Hepatocyte (in vitro differentiated cells): ENCODE data around the gene GABBR2. TPM values are rescaled to one million over a fixed set of nuclear protein-coding genes. Genes with fewer than 3 reads are reported as not detected.

Source experiments
- DNase-seq: peaks from one replicate; pipeline ENCODE4 v3.0.0-alpha.2; 2016; ENCODE audit warnings: low spot score
- H2AFZ ChIP-seq: fragments of 200-600 bp; sonication (generic); 2 replicates; pipeline ENCODE4 v1.6.0; 2016; ENCODE audit warnings: antibody characterized with exemption, mild to moderate bottlenecking
- H3K27ac ChIP-seq: fragments of 200-600 bp; sonication (generic); 2 replicates; pipeline ENCODE4 v1.5.1; 2016; ENCODE audit warnings: mild to moderate bottlenecking
- H3K27me3 ChIP-seq: fragments of 200-600 bp; sonication (generic); 2 replicates; pipeline ENCODE4 v1.6.1; 2016
- H3K36me3 ChIP-seq: fragments of 200-600 bp; sonication (generic); replicated peaks from 2 replicates; pipeline ENCODE4 v1.5.1; 2016; ENCODE audit warnings: low read depth; ENCODE audit not compliant: insufficient read depth
- H3K4me1 ChIP-seq: fragments of 200-600 bp; sonication (generic); 2 replicates; pipeline ENCODE4 v1.5.1; 2016; ENCODE audit warnings: mild to moderate bottlenecking, moderate library complexity; ENCODE audit not compliant: insufficient read depth
- H3K4me2 ChIP-seq: fragments of 200-600 bp; sonication (generic); 2 replicates; pipeline ENCODE4 v1.6.0; 2016
- H3K4me3 ChIP-seq: fragments of 200-600 bp; sonication (generic); 2 replicates; pipeline ENCODE4 v1.5.1; 2016; ENCODE audit warnings: mild to moderate bottlenecking
- H3K79me2 ChIP-seq: fragments of 200-600 bp; sonication (generic); 2 replicates; pipeline ENCODE4 v1.6.0; 2017; ENCODE audit warnings: mild to moderate bottlenecking
- H3K9me2 ChIP-seq: fragments of 200-600 bp; sonication (generic); replicated peaks from 2 replicates; pipeline ENCODE4 v1.6.0; 2017; ENCODE audit warnings: mild to moderate bottlenecking; ENCODE audit not compliant: insufficient read depth
- H3K9me3 ChIP-seq: fragments of 200-600 bp; sonication (generic); 2 replicates; pipeline ENCODE4 v1.5.1; 2016; ENCODE audit warnings: low read depth, mild to moderate bottlenecking
- H4K20me1 ChIP-seq: fragments of 200-600 bp; sonication (generic); 2 replicates; pipeline ENCODE4 v1.6.0; 2016; ENCODE audit warnings: mild to moderate bottlenecking; ENCODE audit not compliant: insufficient read depth, poor library complexity, severe bottlenecking
- CTCF ChIP-seq: fragments of 200-600 bp; sonication (generic); IDR thresholded peaks from 2 replicates; pipeline ENCODE4 v1.5.1; 2016; ENCODE audit warnings: antibody characterized with exemption, mild to moderate bottlenecking; ENCODE audit not compliant: poor library complexity
- EZH2 ChIP-seq: fragments of 200-600 bp; sonication (generic); IDR thresholded peaks from 2 replicates; pipeline ENCODE4 v1.6.1; 2016; ENCODE audit warnings: antibody characterized with exemption, mild to moderate bottlenecking, borderline replicate concordance
- EZH2phosphoT487 ChIP-seq: fragments of 200-600 bp; sonication (generic); IDR thresholded peaks from one replicate; pipeline ENCODE4 v1.6.1; 2018; ENCODE audit warnings: antibody characterized with exemption, mild to moderate bottlenecking, low read depth, moderate library complexity; ENCODE audit not compliant: unreplicated experiment, severe bottlenecking
- WGBS: methylation state at CpG from one replicate; pipeline ENCODE4 v1.1.6; 2016; ENCODE audit warnings: low lambda C conversion rate; ENCODE audit errors: missing lambda C conversion rate; 5-methylcytosine and 5-hydroxymethylcytosine counted together
- polyA plus RNA-seq: library from polyadenylated mRNA; unstranded; fragments of >200 nt; fragmentation: Nextera tagmentation; extraction: Ambion mirVana; gene quantifications from 2 replicates; pipeline ENCODE4 v1.2.1, GENCODE V29; 2016
- total RNA-seq: library from RNA; depleted of rRNA; stranded (reverse); fragments of >200 nt; gene quantifications from 2 replicates; pipeline ENCODE4 v1.2.3, GENCODE V29; 2014

Gene GABBR2
- total and polyA plus RNA-seq, 2 experiments from 2014 or later = 0.20 to 0.28 TPM

- Histone ChIP-seq H3K9me2 (no peaks in the 10 kb centered on the region), H3K4me3 (no peak overlapping the region), H2AFZ (no peak overlapping the region), H3K9me3 (no peaks in the 10 kb centered on the region), H3K36me3 (no peaks in the 10 kb centered on the region), H3K79me2 (no peaks in the 10 kb centered on the region), H3K4me1 (peaks cover 4% of the 10 kb centered on the region), H3K27ac (no peak overlapping the region), H3K4me2 (no peak overlapping the region), H3K27me3 (no peaks in the 10 kb centered on the region), H4K20me1 (no peaks in the 10 kb centered on the region)
- DNase-seq = no peak
- 90% methylated on average over 6 of the region's 6 CpGs for WGBS
- TF ChIP-seq EZH2 = no peak
- no peak for TF ChIP-seq EZH2phosphoT487
- no peak for TF ChIP-seq CTCF
Measured at GRCh38 chr9:98323831-98324135, 385.0 kb downstream of the GABBR2 start.

GRCh38 chr9:98323051-98323830 is 385.5 kb downstream of the GABBR2 start:
- DNase-seq = no peak
- peaks cover 4% of the 10 kb centered on the region for H3K4me1 ChIP-seq
- no peaks in the 10 kb centered on the region for H4K20me1 ChIP-seq
- no peak overlapping the region for H2AFZ ChIP-seq
- TF ChIP-seq CTCF = no peak
- no peak for TF ChIP-seq EZH2
- TF ChIP-seq EZH2phosphoT487 = no peak
- no peaks in the 10 kb centered on the region for H3K27me3 ChIP-seq
- WGBS = 95% methylated on average over 11 of the region's 11 CpGs
- no peaks in the 10 kb centered on the region for H3K79me2 ChIP-seq
- no peak overlapping the region for H3K4me3 ChIP-seq
- H3K9me3 ChIP-seq = no peaks in the 10 kb centered on the region
- no peak overlapping the region for H3K27ac ChIP-seq
- H3K36me3 ChIP-seq = no peaks in the 10 kb centered on the region
- H3K9me2 ChIP-seq = no peaks in the 10 kb centered on the region
- no peak overlapping the region for H3K4me2 ChIP-seq

- DNase-seq = no peak
- H2AFZ ChIP-seq = no peak overlapping the region
- no peaks in the 10 kb centered on the region for H3K9me3 ChIP-seq
- no peaks in the 10 kb centered on the region for H4K20me1 ChIP-seq
- H3K79me2 ChIP-seq = no peaks in the 10 kb centered on the region
- H3K9me2 ChIP-seq = no peaks in the 10 kb centered on the region
- H3K36me3 ChIP-seq = no peaks in the 10 kb centered on the region
- no peak overlapping the region for H3K4me2 ChIP-seq
- H3K27ac ChIP-seq = no peak overlapping the region
- TF ChIP-seq EZH2 = no peak
- no peak for TF ChIP-seq EZH2phosphoT487
- no peak for TF ChIP-seq CTCF
- no peaks in the 10 kb centered on the region for H3K27me3 ChIP-seq
- no peak overlapping the region for H3K4me3 ChIP-seq
- H3K4me1 ChIP-seq = peaks cover 4% of the 10 kb centered on the region
- 89% methylated on average over 4 of the region's 4 CpGs for WGBS
Measured at GRCh38 chr9:98321269-98321668, 387.5 kb downstream of the GABBR2 start.
